ENCODE data around the gene RALBP1. TPM values are rescaled to one million over a fixed set of nuclear protein-coding genes. Genes with fewer than 3 reads are reported as not detected.
"Not testable (repeated sequence)": the region's sequence is repeated elsewhere in the genome, so short reads cannot be mapped to it uniquely, and the experiment has no call there.

The RALBP1 gene
- total RNA-seq, 1 donor from 2014 or later, result 83.5 TPM

- no peak for DNase-seq (ENCODE audit: low read depth)
Measured at GRCh38 chr18:9454061-9454703, 21.1 kb upstream of the RALBP1 start.

GRCh38 chr18:9455718-9456511, 19.4 kb upstream of the RALBP1 start:
- no peak for DNase-seq (ENCODE audit: low read depth)

- no peak for DNase-seq (ENCODE audit: low read depth)
Measured at GRCh38 chr18:9466127-9466526, 9.2 kb upstream of the RALBP1 start.

- peak; percentile 3 for DNase-seq (ENCODE audit: low read depth)
Measured at GRCh38 chr18:9466846-9467245, 8.5 kb upstream of the RALBP1 start.

- DNase-seq (ENCODE audit: low read depth), result no peak
Measured at GRCh38 chr18:9468998-9469397, 6.3 kb upstream of the RALBP1 start.

- DNase-seq (ENCODE audit: low read depth), result no peak
Measured at GRCh38 chr18:9469685-9470084, 5.6 kb upstream of the RALBP1 start.

GRCh38 chr18:9474108-9474982, 968 bp upstream of the RALBP1 start:
- peak; percentile 87 for DNase-seq (ENCODE audit: low read depth)

GRCh38 chr18:9475643-9476591, 604 bp downstream of the RALBP1 start:
- peak; percentile 21 for DNase-seq (ENCODE audit: low read depth)

GRCh38 chr18:9476949-9477348, 1.6 kb downstream of the RALBP1 start:
- DNase-seq (ENCODE audit: low read depth), result not testable (repeated sequence)

GRCh38 chr18:9477509-9477908, 2.2 kb downstream of the RALBP1 start:
- DNase-seq (ENCODE audit: low read depth), result no peak

- no peak for DNase-seq (ENCODE audit: low read depth)
Measured at GRCh38 chr18:9478545-9478944, 3.2 kb downstream of the RALBP1 start.

GRCh38 chr18:9482790-9483189, 7.5 kb downstream of the RALBP1 start:
- peak; percentile 25 for DNase-seq (ENCODE audit: low read depth)

- no peak for DNase-seq (ENCODE audit: low read depth)
Measured at GRCh38 chr18:9483526-9483925, 8.2 kb downstream of the RALBP1 start.

- not testable (repeated sequence) for DNase-seq (ENCODE audit: low read depth)
Measured at GRCh38 chr18:9484856-9485255, 9.5 kb downstream of the RALBP1 start.

GRCh38 chr18:9488538-9488937, 13.2 kb downstream of the RALBP1 start:
- DNase-seq (ENCODE audit: low read depth), result no peak

- DNase-seq (ENCODE audit: low read depth), result no peak
Measured at GRCh38 chr18:9494778-9495331, 19.5 kb downstream of the RALBP1 start.

GRCh38 chr18:9495465-9495864, 20.2 kb downstream of the RALBP1 start:
- DNase-seq (ENCODE audit: low read depth), result no peak

- no peak for DNase-seq (ENCODE audit: low read depth)
Measured at GRCh38 chr18:9495916-9496705, 20.8 kb downstream of the RALBP1 start.

GRCh38 chr18:9506046-9506792, 30.9 kb downstream of the RALBP1 start:
- DNase-seq (ENCODE audit: low read depth), result peak; percentile 58
